HS-5 (cell line): Measurements from ENCODE around the gene PGAP6.

Source experiments
- DNase-seq: peaks from one replicate; pipeline ENCODE4 v3.0.0-alpha.2; 2012; ENCODE audit warnings: low read depth

PGAP6 gene

GRCh38 chr16:324451-325334, 57.1 kb downstream of the PGAP6 start:
- DNase-seq: no peak

GRCh38 chr16:324201-324450, 57.7 kb downstream of the PGAP6 start:
- DNase-seq: no peak

DNA sequence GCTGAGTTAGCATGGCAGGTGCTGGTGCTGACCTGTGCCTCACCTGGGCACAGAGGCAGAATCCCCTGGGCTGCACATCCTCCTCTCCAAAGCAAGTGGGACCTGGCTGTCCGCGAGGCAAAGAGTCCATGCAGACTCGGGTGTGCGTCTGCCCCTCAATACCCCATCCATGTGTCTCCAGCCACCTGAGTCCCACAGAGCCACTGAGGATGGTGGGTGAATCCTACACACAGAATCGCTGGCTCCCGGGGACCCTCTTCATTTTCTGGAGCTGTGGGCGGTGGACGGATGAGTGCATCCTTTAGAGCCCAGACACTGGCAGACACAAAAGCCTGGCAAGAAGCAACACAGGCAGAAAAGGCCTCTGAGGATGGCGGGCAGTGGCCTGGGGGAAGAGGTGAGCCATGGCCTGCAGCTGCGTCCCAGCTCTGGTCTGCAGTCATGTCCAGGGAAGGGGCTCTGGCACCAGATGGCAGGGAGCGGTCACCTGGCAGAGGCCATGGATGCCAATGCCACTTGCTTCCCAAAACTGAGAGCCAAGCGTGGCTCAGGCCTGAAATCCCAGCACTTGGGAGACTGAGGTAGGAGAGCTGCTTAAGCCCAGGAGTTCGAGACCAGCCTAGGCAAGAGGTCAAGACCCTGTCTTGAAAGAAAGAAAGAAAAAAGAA, 59.2 kb downstream of the PGAP6 start:
- no peak for DNase-seq

GRCh38 chr16:321532-321931, 60.2 kb downstream of the PGAP6 start:
- no peak for DNase-seq
